NT2/D1 (cell line): ENCODE measurements around the gene COA3.

Experiments
- SUZ12 ChIP-seq: IDR thresholded peaks from 2 replicates; pipeline ENCODE4 v1.6.1; 2011; ENCODE audit not compliant: insufficient read length, insufficient read depth; ENCODE audit errors: extremely low read depth
- YY1 ChIP-seq: IDR thresholded peaks from 2 replicates; pipeline ENCODE4 v1.6.1; 2011; ENCODE audit not compliant: insufficient read length, insufficient read depth
- ZNF274 ChIP-seq: IDR thresholded peaks from 2 replicates; pipeline ENCODE4 v1.6.1; 2011; ENCODE audit warnings: mild to moderate bottlenecking, low read depth, low read length

DNA sequence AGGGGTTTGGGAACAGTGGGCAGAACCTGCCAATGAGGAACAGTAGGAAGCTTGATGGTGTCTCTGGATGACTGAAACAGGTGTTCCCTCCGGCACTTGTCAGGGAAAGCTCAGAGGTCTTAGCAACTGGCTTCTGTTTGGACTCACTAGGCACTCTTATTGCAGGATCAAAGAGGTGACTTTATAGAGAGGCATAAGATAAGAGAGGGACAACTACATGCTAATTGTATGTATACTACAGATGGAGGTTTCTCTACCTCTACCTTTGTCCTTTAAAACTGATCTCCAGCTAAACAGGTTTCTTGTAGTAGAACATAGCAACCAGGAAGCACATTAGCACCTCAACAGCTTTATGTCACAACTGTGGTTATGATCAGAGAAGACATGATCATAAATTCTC is 7.7 kb upstream of the COA3 start:
- TF ChIP-seq ZNF274, result no peak
- no peak for TF ChIP-seq SUZ12
- no peak for TF ChIP-seq YY1
